Hepatocyte (in vitro differentiated cells): ENCODE measurements around the gene DHX35.

Experiments
- CTCF ChIP-seq: fragments of 200-600 bp; sonication (generic); IDR thresholded peaks from 2 replicates; pipeline ENCODE4 v1.5.1; 2016; ENCODE audit warnings: antibody characterized with exemption, mild to moderate bottlenecking; ENCODE audit not compliant: poor library complexity
- EZH2 ChIP-seq: fragments of 200-600 bp; sonication (generic); IDR thresholded peaks from 2 replicates; pipeline ENCODE4 v1.6.1; 2016; ENCODE audit warnings: antibody characterized with exemption, mild to moderate bottlenecking, borderline replicate concordance

GRCh38 chr20:39072653-39073052, 110.5 kb downstream of the DHX35 start:
- no peak for TF ChIP-seq CTCF
- TF ChIP-seq EZH2: no peak
